ENCODE data around the gene TMEM178B.

- TF ChIP-seq POLR2AphosphoS5 (IDR thresholded peaks at IDR 0.05; ENCODE audit: borderline replicate concordance, low read depth, low read length) (no peak), EZH2 (IDR thresholded peaks at IDR 0.05) (no peak), FOXP2 (optimal IDR thresholded peaks at IDR 0.05; ENCODE audit: control extremely low read depth, extremely low read length, insufficient read depth) (no peak)
Measured at GRCh38 chr7:141203586-141203985, 129.7 kb downstream of the TMEM178B start.
